NCI-H146 (cell line): Measurements from ENCODE around the gene FNDC11.

Experiments used
- DNase-seq: peaks from one replicate; lab custom pipeline; 2025; lab: John Stamatoyannopoulos, UW

The FNDC11 gene

GRCh38 chr20:63582382-63583063 lies 28.6 kb downstream of the FNDC11 start:
- DNase-seq: no peak

GRCh38 chr20:63585616-63586565 lies 31.9 kb downstream of the FNDC11 start:
- no peak for DNase-seq

DNA sequence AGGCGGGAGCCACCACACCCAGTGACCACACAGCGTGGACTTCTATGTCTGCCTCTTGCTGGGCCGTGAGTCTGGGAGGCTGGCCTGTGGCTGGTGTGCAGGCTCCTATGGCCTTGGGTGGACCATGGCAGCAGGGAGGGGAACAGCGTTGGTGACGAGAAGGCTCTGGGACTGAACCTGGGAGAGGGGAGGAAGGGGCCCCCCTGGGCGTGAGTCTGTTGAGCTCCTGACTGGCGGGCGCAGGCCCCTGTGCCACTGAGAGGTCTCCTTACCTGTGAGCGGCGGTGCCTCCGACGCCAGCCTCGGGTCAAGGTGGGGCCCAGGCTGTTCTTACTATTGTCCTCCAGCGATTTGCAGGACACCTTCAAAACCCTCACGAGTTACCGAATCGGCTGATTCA lies 32.8 kb downstream of the FNDC11 start:
- DNase-seq: no peak

GRCh38 chr20:63587256-63587655 lies 33.3 kb downstream of the FNDC11 start:
- no peak for DNase-seq

DNA sequence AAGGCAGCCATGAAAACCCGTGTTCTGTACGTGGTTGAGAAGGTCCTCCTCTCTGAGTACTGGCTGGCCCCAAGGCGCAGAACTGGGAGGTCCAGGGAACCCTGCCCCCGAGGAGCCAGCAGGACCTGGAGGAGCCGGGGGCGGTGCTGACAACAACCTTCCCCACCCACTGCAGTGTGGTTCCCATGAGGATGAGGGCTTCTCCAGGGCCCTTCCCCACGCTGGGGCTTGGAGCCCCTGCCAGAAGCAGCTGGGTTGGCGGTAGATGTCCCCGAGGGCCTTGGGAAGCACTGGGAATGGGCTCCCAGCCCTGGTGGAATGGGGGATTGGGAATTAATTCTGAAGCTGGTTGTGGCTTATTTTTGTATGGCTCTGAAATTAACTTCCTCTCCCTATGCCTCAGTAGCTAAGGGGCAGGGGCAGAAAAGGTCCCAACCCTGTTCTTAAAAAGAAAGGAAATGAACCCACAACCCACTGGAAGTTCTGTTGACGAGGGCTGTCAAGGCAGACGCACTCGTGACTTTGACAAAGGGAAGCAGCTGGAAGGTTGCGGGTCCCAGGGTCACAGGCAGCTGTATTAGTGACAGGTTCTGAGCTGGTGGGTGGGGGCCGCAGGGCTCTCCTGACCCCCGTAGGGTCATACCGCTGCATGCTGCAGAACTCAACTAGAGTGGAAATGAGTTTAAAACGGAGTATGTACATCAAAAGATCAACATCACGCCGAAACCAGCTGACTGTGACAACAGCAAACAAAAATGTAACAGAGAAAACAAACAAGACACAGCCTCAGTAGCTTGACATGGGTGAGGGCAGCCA lies 34.0 kb downstream of the FNDC11 start:
- DNase-seq: no peak

DNA sequence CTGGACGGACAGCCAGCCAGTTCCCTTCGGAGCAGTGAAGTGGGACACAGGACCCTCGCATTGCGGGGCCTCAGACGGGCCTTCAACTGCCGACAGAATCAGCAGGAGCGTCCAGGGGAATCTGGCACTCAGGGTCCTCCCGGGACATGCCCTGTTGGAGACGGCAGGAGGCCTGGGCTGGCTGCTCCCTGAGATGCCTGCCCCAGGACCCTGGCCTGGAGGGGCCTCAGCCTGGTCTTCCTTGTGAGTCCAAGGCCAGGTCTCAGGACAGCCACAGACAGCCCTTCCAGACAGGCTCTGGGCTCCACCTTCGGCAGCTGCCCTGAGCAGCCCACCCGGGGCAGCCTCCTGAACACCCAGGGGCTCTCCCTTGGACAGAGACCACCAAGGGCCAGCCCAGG lies 34.7 kb downstream of the FNDC11 start:
- no peak for DNase-seq

DNA sequence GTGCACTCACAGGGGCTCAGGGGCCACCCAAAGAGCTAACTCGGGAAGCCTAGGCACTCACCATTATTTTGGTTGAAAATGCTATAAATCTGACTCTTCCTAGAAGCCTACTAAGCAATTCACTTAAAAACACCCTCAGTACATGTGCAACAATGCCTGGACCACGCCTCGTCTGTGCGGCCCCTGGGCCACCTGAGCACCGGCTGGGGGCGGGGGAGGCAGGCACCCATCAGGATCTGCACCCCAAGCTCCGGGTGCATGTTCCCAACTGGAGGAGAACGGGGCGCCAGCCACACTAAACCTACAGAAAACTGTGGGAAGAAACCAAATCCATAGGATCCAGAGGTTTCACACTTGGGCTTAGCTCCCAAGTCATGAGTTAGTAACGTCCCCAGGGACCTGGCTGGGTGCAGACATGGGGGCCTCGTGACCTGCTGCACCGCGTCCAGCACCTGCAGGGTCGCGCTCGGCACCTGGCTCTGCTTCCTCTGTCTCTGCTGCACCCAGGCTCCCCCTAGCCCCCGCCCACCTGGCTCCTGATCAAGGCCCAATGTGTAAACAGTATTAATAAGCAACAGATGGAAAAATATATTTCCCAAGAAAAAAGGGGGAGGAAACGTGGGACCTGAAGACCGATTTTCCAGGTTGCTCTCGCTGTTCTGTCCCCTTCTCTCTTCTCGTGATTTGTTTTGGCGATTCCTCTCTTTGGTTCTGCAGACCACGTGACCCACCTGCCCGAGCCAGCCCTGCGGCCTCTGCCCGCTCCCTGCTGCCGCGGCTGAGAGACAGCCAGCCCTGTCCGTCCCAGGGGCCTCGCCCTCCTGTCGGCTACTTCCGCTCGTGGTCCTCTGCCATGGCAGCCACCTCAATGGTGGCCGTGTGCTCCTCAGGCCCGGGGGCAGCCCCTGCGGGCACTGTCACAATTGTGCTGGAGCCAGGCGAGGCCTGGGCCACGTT lies 35.6 kb downstream of the FNDC11 start:
- no peak for DNase-seq

DNA sequence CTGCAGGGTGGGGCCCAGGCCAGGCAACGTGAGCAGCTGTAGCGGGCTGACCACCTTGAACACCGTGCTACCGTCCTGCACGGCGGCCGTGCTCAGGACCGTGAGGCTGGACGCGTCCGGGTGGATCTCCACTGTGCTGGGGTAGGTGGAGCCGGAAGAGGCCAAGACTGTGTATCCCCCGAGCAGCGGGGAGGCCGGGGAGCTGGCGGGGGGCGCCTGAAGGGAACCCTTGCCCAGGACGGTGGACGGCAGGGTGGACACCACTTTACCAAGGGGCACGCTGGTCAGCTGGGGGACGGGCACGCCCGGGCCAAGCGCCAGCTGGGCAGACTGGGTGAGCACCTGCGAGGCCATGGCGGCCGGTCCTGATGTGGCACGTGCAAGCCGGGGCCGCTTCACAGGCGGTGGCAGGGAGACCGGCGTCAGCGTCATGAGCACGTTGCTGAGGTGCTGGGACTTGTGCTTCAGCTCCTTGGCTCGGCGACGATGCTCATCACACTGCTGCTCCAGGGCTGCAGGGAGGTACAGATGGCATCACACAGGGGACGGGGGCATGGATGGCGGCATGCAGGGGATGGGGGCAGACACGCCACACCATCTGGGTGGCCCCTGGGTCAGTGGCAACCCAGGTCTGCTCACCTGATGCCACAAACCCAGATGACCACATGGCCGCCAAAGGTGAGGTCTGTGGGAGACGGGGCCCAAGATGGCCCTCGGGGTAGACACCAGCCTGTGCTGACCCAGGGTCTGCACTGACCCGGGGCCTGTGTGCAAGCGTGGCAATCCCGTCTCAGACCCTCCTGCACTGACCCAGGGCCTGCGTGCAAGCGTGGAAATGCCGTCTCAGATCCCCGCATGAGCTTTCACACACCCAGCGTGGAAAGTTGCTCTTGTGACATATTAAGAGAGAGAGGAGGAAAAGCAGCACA lies 36.5 kb downstream of the FNDC11 start:
- no peak for DNase-seq

DNA sequence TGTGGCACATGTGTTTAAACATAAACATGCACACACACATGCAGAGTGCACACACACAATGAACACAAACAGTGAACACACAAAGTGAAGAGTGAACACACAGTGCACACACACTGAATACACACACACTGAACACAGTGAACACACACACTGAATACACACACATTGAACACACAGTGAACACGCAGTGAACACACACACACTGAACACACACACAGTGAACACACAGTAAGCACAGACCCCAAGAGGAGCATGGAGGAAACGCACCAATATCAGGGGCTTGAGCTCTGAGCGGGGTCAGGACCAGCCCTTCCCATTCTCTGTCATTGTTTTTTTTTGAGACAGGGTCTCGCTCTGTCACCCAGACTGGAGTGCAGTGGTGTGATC lies 37.2 kb downstream of the FNDC11 start:
- no peak for DNase-seq

DNA sequence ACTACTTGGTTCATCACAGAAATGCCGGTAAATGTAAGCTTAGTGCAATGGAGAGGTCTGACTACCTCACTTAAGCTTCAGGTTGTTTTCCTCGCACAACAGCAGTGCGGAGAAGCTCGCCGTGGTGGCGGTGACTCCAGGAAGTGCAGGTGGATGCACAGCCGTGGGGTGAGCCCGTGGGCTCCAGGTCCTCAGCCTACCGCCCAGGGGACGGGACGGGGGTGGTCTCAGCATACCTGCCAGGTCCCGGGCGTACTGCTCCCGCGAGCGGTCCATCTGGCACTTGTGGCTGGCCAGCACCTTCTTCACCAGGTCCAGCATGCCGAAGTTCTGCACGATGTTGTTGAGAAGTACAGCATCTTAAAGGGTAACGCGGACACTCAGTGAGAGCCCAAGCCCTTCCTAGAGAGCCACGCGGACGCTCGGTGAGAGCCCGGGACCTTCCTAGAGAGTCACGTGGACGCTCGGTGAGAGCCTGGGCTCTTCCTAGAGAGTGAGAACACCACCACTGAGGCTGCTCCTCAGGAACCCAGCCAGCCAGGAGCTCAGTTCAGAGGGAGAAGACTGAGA lies 37.9 kb downstream of the FNDC11 start:
- no peak for DNase-seq

GRCh38 chr20:63592661-63593060 lies 38.7 kb downstream of the FNDC11 start:
- DNase-seq: no peak

- DNase-seq: no peak
These were observed 40.1 kb downstream of the FNDC11 start for GRCh38 chr20:63594043-63594561.

DNA sequence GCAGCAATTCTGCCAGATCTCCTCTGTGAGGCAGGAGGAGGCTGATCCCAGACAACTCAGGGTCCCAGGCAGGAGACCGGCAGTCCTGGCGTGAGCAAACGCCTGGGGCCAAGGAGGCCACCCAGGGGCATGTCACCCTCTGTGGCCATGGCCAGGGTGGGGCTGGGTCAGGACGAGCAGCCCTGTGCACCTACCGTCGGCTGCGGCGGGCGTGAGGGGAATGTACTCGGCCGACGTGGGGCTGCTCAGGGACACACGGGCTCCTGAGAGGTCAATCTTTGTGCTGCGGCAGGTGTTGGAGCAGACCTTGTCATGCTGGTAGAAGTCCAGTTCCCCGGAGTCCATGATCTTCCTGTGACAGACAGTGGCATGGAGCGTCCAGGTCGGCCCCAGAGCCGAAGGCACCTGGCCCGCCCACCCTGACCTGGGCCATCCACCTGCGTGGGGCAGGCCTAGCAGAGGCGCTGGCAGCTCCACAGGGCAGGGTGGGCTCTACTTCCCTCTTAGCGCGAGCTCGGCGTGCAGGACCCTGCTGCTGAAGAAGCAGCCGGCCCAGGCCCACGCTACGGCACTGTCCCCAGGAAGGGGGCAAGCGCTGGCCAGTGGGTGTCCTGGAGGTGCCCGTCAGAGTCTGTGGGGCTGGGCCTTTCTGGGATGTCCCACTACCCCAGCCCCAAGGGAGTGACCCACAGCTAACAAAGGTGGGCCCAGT lies 41.6 kb downstream of the FNDC11 start:
- no peak for DNase-seq

DNA sequence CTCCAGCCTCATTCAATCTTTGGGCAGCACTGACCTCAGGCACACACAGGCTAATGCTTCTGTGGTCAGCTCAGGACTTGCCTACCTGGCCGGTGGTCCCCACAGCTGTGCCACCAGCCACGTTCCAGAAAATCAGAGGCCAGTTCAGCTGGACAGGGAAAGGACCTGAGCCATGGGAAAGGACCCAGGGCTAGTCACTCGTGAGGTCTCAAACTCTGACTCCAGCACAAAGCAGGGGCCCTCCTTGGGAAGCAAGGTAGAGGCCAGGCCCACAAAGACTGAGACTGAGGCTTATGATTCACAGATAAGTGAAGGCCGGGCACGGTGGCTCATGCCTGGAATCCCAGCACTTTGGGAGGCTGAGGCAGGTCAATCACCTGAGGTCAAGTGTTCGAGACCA lies 42.5 kb downstream of the FNDC11 start:
- DNase-seq: no peak

DNA sequence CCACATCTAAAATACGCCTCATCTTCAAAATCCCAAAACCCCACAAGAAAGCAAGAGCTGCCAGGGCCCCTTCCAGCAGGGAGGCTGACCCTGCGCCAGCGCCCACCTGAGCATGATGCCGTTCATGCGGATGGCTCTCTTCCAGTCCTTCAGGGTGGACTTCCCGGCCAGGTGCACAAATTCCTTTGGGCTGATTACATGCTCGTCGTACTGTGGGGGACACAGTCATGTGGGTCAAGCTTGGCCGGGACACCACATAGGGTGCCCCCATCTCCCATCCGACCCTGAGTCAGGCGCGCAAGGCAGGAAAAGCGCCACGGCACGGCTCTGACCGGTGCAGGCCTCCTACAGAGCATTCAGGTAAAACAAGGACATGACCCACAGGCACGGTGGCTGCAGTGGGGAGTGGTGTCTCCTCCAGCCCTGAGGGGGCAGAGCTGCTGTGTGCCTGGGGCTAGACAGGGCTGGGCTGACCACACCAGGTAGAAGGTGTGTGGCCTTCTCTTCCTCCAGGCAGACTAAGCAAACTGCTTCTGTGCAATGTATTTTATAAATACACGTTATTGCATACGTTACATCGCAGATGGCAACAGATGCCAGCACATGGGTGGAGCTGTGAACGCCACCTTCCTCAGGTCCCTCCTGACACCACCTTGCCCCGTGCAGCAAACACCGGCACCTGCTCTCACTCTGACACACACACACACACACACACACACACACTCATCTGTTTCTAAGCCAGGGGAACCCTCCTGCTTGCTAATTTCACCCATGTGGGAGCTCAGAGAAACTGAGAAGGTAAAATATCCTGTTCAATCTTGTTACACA lies 43.9 kb downstream of the FNDC11 start:
- no peak for DNase-seq

DNA sequence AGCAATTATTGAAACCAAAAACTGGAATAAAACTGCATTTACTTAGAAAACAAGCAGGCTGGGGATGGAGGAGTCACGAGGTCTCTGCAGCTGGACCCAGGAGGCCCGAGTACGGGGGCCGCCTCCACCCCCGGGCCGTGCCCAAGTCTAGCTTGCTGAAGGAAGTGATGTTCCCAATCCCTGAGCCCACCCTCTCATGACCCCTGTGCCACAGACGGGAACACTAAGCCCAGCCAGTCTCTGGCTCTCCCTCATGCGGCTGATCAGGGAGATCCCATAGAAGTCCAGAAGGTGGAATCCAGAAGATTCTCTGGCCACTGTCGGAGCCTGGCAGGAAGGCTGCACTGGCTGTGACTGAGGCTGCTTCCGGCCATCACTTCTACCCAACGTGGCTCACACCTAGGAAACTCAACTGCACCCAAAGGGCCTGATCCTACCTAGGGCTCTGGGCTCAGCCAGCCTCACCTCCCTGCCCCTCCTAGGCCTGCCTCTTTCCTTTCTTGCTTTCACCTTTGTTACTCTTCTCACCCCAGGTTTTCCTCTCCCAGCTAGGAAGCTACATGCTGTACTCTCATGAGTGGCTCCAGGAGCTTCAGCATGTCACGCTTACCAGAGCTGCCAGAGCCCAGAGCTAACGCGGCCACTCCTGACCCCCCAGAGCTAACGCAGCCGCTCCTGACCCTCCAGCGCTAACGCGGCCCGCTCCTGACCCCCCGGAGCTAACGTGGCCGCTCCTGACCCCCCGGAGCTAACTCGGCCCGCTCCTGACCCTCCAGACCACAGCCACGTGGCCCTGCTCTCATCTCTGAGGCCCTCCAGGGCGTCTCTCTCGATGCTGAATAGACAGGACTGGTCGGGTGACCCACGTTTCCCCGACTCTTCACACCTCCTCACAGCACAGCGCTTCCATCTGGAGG lies 44.8 kb downstream of the FNDC11 start:
- DNase-seq: no peak
